Activated naive CD8-positive, alpha-beta T cell treated with anti-CD3 and anti-CD28 coated beads, Interleukin-2, amount 10 ng/mL, durations not matched to agents 7 days and 5 days (primary cell): ENCODE data around the gene LAMA3. TPM values are rescaled to one million over a fixed set of nuclear protein-coding genes. Genes with fewer than 3 reads are reported as not detected.
"Not testable (repeated sequence)": the region's sequence is repeated elsewhere in the genome, so short reads cannot be mapped to it uniquely, and the experiment has no call there.

Source experiments
- ATAC-seq: fragments of 150-1000 bp; cut with Tn5 transposase; one replicate; pipeline ENCODE4 v1.10.0; 2021; ENCODE audit warnings: low read depth, moderate library complexity
- POLR2A ChIA-PET: fragments of 350-600 bp; sonication (Branson Sonifier 250); formaldehyde crosslinking; loops from one replicate; lab custom pipeline; 2021; ENCODE audit warnings: antibody characterized with exemption; lab: Charles Lee
- DNase-seq: peaks from one replicate; pipeline ENCODE4 v3.0.0; 2021
- H3K27ac Mint-ChIP-seq: one replicate; pipeline ENCODE4 v1.8.0; 2022; ENCODE audit warnings: mild to moderate bottlenecking, mixed read lengths
- H3K27me3 Mint-ChIP-seq: one replicate; pipeline ENCODE4 v1.8.0; 2022; ENCODE audit warnings: mild to moderate bottlenecking, moderate library complexity, mixed read lengths
- H3K36me3 Mint-ChIP-seq: one replicate; pipeline ENCODE4 v1.8.0; 2021; ENCODE audit warnings: mild to moderate bottlenecking, mixed read lengths
- H3K4me1 Mint-ChIP-seq: one replicate; pipeline ENCODE4 v1.8.0; 2021; ENCODE audit warnings: mixed read lengths
- H3K4me3 Mint-ChIP-seq: one replicate; pipeline ENCODE4 v1.8.0; 2022; ENCODE audit warnings: mild to moderate bottlenecking, moderate library complexity, mixed read lengths
- H3K9me3 Mint-ChIP-seq: one replicate; pipeline ENCODE4 v1.8.0; 2021; ENCODE audit warnings: mixed read lengths
- total RNA-seq, 2 experiments: library from RNA; stranded (reverse); gene quantifications; one replicate each; pipeline ENCODE4 v1.2.3, GENCODE V29; 2021

LAMA3 gene
- total RNA-seq, 2 experiments from 2014 or later, result 0.14 to 0.19 TPM

DNA sequence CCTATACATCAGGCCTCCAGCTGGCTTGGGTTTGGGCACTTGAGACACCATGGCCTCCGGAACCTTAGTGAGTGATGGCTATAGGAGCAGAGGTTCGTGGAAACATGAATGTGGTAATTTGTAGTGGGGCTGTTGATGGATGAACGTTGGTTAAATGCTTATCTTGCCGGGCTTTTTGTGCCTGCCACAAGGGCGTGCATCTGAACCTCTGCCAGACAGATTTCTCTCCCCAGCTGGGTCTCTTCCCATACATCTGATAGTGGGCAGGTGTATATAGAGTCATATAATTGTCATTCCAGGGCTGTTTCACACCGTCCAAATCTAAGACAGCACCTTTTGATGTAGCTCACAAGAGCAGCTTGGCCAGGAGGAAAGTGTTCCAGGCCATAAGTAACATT lies 14.7 kb downstream of the LAMA3 start:
- ATAC-seq (no peak), DNase-seq (no peak)
- Mint-ChIP-seq H3K27me3 (peaks cover 56% of the 10 kb centered on the region), H3K27ac (no peak overlapping the region), H3K36me3 (peaks cover 8% of the 10 kb centered on the region), H3K9me3 (peaks cover 8% of the 10 kb centered on the region), H3K4me1 (peaks cover 4% of the 10 kb centered on the region), H3K4me3 (no peak overlapping the region)
- POLR2A ChIA-PET, result no interaction called here

DNA sequence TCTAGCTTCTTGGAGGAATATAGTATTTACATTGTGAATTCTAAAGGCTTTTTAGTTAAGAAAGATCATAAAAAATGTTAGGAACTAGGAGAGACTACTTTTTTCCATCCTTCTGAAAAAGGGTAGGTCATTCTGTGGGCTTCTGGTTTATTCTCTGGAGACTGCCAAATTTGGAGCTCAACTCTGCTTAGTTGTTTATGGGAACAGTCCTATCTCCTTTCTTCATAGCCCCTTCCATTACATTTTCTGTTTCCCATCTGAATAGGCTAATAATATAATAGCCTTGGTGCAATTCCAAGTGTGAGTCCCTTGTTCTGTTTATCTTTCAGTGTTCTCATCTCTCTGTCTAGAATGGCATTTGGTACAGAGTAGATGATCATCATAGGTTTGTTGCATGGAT lies 15.6 kb downstream of the LAMA3 start:
- Mint-ChIP-seq H3K27me3 (peaks cover 61% of the 10 kb centered on the region), H3K4me1 (peaks cover 1% of the 10 kb centered on the region), H3K36me3 (peaks cover 9% of the 10 kb centered on the region), H3K4me3 (no peak overlapping the region), H3K27ac (no peak overlapping the region), H3K9me3 (peaks cover 11% of the 10 kb centered on the region)
- POLR2A ChIA-PET, result no interaction called here
- DNase-seq (no peak), ATAC-seq (no peak)

- peaks cover 3% of the 10 kb centered on the region for H3K4me1 Mint-ChIP-seq
- POLR2A ChIA-PET, result no interaction called here
Observed at GRCh38 chr18:23706971-23707640, 17.9 kb downstream of the LAMA3 start.

DNA sequence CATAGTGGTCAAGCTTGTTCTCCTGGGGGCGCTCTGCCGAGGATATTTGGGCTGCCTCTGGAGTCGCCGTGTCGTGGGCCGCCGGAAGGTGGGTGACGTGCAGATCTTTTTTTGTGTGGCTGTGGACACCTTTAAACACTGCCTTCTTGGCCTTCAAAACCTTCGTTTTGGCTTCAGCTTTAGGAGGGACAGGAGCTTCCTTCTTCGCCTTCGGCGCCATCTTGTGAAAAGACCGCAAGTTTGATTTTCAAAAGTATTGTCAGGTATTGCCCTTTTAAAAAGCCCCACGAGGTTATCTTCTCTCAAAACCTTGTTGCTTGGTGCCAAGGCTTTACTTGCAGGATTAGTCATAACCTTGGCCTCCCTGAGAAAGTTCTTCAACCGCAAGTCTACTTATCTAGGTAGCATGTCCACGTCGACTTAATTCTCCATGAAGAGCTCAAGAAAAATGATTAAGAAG lies 20.8 kb downstream of the LAMA3 start:
- H3K36me3 Mint-ChIP-seq, result peaks cover 9% of the 10 kb centered on the region
- peaks cover 12% of the 10 kb centered on the region for H3K9me3 Mint-ChIP-seq
- H3K27me3 Mint-ChIP-seq, result peaks cover 33% of the 10 kb centered on the region
- DNase-seq (no peak), ATAC-seq (no peak)
- H3K4me1 Mint-ChIP-seq, result peaks cover 16% of the 10 kb centered on the region
- H3K27ac Mint-ChIP-seq, result no peak overlapping the region
- no peak overlapping the region for H3K4me3 Mint-ChIP-seq
- POLR2A ChIA-PET, result interaction anchor here (0.6 kb wide), 1 partner anchor 278 kb away, joined by 9 read pairs; no protein-coding TSS in a partner anchor

More at GRCh38 chr18:23706971-23707640, 17.9 kb downstream of the LAMA3 start:
- H3K36me3 Mint-ChIP-seq, result peaks cover 9% of the 10 kb centered on the region
- no peak overlapping the region for H3K27ac Mint-ChIP-seq
- H3K9me3 Mint-ChIP-seq, result peaks cover 12% of the 10 kb centered on the region
- H3K27me3 Mint-ChIP-seq, result peaks cover 47% of the 10 kb centered on the region
- ATAC-seq, result no peak
- no peak for DNase-seq
- no peak overlapping the region for H3K4me3 Mint-ChIP-seq

- ATAC-seq, result no peak
- Mint-ChIP-seq H3K27me3 (peaks cover 28% of the 10 kb centered on the region), H3K27ac (no peak overlapping the region), H3K4me1 (peaks cover 16% of the 10 kb centered on the region), H3K4me3 (no peak overlapping the region), H3K36me3 (peaks cover 9% of the 10 kb centered on the region), H3K9me3 (peaks cover 12% of the 10 kb centered on the region)
- POLR2A ChIA-PET, result interaction anchor here (0.6 kb wide), 1 partner anchor 279 kb away, joined by 9 read pairs; no protein-coding TSS in a partner anchor
- DNase-seq, result no peak
Observed at GRCh38 chr18:23710946-23711345, 21.7 kb downstream of the LAMA3 start.

- H3K9me3 Mint-ChIP-seq, result peaks cover 12% of the 10 kb centered on the region
- no peak for DNase-seq
- no peak for ATAC-seq
- H3K4me1 Mint-ChIP-seq, result peaks cover 16% of the 10 kb centered on the region
- H3K27ac Mint-ChIP-seq, result no peak overlapping the region
- peaks cover 27% of the 10 kb centered on the region for H3K27me3 Mint-ChIP-seq
- POLR2A ChIA-PET, result no interaction called here
- H3K36me3 Mint-ChIP-seq, result peaks cover 9% of the 10 kb centered on the region
- no peak overlapping the region for H3K4me3 Mint-ChIP-seq
Observed at GRCh38 chr18:23711426-23711825, 22.2 kb downstream of the LAMA3 start.

- DNase-seq (peak; percentile 59), ATAC-seq (peak; percentile 97)
- POLR2A ChIA-PET, result interaction anchor here (0.7 kb wide), 1 partner anchor 116 kb away, joined by 3 read pairs; no protein-coding TSS in a partner anchor
- peak overlapping the region; percentile 37 for H3K4me3 Mint-ChIP-seq
- H3K36me3 Mint-ChIP-seq, result peaks cover 5% of the 10 kb centered on the region
- H3K4me1 Mint-ChIP-seq, result peaks cover 16% of the 10 kb centered on the region
- peaks cover 19% of the 10 kb centered on the region for H3K27me3 Mint-ChIP-seq
- peak overlapping the region; percentile 30 for H3K27ac Mint-ChIP-seq
- peaks cover 8% of the 10 kb centered on the region for H3K9me3 Mint-ChIP-seq
Observed at GRCh38 chr18:23712445-23712844, 23.2 kb downstream of the LAMA3 start.

GRCh38 chr18:23714576-23714975 lies 25.3 kb downstream of the LAMA3 start:
- ATAC-seq (no peak), DNase-seq (no peak)
- H3K27me3 Mint-ChIP-seq, result peaks cover 16% of the 10 kb centered on the region
- H3K9me3 Mint-ChIP-seq, result peaks cover 3% of the 10 kb centered on the region
- no peak overlapping the region for H3K27ac Mint-ChIP-seq
- no peak overlapping the region for H3K4me3 Mint-ChIP-seq
- H3K36me3 Mint-ChIP-seq, result peaks cover 1% of the 10 kb centered on the region
- H3K4me1 Mint-ChIP-seq, result peaks cover 16% of the 10 kb centered on the region
- POLR2A ChIA-PET, result no interaction called here

DNA sequence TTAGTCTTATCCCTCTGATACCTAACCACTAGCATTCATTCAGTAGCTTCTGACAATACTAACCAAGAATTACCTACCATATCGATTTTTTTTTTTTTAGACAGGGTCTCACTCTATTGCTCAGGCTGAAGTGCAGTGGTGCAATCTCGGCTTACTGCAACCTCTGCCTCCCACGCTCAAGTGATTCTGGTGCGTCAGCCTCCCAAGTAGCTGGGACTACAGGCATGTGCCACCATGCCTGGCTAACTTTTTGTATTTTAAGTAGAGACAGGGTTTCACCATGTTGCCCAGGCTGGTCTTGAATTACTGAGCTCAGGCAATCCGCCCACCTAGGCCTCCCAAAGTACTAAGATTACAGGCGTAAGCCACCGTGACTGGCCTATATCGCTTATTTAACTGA lies 26.8 kb downstream of the LAMA3 start:
- H3K27ac Mint-ChIP-seq, ATAC-seq, H3K9me3 Mint-ChIP-seq, POLR2A ChIA-PET, H3K36me3 Mint-ChIP-seq, DNase-seq, H3K4me3 Mint-ChIP-seq: not testable (repeated sequence)
- Mint-ChIP-seq H3K4me1 (peaks cover 16% of the 10 kb centered on the region), H3K27me3 (peaks cover 20% of the 10 kb centered on the region)

DNA sequence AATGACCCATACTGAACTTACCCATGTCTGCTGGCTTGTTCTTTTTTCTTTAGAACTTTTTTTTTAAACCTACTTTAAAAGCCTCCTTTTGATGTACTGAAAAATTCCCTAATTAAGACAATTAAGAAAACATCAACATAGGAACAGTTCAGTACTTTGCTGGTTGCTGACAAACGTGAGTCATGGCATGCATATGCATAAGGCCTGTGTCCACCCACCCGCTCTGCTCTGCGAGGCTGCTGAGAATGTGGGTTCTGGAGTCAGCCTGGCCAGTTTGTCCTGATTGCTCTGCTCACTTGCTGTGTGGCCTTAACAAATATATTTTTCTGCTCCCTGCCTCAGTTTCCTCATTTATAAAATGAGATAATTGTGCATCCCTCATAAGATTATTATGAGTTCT lies 27.3 kb downstream of the LAMA3 start:
- POLR2A ChIA-PET, result no interaction called here

GRCh38 chr18:23716966-23717365 lies 27.7 kb downstream of the LAMA3 start:
- DNase-seq (no peak), ATAC-seq (no peak)
- no peaks in the 10 kb centered on the region for H3K36me3 Mint-ChIP-seq
- peaks cover 23% of the 10 kb centered on the region for H3K27me3 Mint-ChIP-seq
- no peak overlapping the region for H3K4me3 Mint-ChIP-seq
- H3K27ac Mint-ChIP-seq, result no peak overlapping the region
- no peaks in the 10 kb centered on the region for H3K9me3 Mint-ChIP-seq
- POLR2A ChIA-PET, result no interaction called here
- peaks cover 13% of the 10 kb centered on the region for H3K4me1 Mint-ChIP-seq

More for the DNA sequence above, 27.3 kb downstream of the LAMA3 start:
- Mint-ChIP-seq H3K4me1 (peaks cover 16% of the 10 kb centered on the region), H3K27me3 (peaks cover 20% of the 10 kb centered on the region), H3K27ac (no peak overlapping the region), H3K9me3 (no peaks in the 10 kb centered on the region), H3K36me3 (no peaks in the 10 kb centered on the region), H3K4me3 (no peak overlapping the region)
- DNase-seq (no peak), ATAC-seq (no peak)

GRCh38 chr18:23718243-23718720 lies 29.0 kb downstream of the LAMA3 start:
- H3K9me3 Mint-ChIP-seq, result no peaks in the 10 kb centered on the region
- H3K36me3 Mint-ChIP-seq, result no peaks in the 10 kb centered on the region
- ATAC-seq, result no peak
- no peak overlapping the region for H3K4me3 Mint-ChIP-seq
- H3K4me1 Mint-ChIP-seq, result peaks cover 2% of the 10 kb centered on the region
- no peak overlapping the region for H3K27ac Mint-ChIP-seq
- POLR2A ChIA-PET, result no interaction called here
- H3K27me3 Mint-ChIP-seq, result peaks cover 32% of the 10 kb centered on the region
- DNase-seq, result no peak

GRCh38 chr18:23718731-23719130 lies 29.5 kb downstream of the LAMA3 start:
- Mint-ChIP-seq H3K4me3 (no peak overlapping the region), H3K9me3 (no peaks in the 10 kb centered on the region), H3K4me1 (no peaks in the 10 kb centered on the region), H3K27me3 (peaks cover 30% of the 10 kb centered on the region), H3K27ac (no peak overlapping the region), H3K36me3 (no peaks in the 10 kb centered on the region)
- POLR2A ChIA-PET, result no interaction called here
- ATAC-seq, result no peak
- DNase-seq, result no peak

DNA sequence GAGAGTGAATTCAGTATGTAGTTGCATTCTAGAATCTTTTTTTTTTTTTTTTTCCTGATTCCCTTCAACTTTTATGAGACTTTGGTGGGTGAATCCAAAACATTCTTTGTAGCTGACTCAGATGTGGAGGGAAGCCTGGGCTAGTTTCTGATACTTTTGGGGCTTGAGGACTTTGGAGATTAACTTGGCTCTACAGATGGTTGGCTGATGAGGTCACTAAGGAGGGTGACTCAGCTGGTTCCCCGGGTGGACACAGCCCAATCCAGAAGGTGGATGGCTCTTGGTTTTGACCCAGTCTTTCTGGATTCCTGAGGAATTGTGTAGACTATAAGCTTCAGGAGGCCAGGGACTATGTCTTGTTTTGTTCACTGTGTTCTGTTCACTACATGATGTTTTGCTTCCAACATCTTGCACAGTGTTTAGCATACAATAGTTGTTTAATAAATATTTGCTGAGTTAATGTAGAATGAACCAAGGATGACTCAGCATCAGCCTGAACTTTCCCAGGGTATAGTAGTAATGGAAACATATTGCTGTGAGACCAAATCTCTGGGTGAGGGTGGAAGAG lies 30.5 kb downstream of the LAMA3 start:
- ATAC-seq (no peak), DNase-seq (no peak)
- H3K4me3 Mint-ChIP-seq, result no peak overlapping the region
- H3K4me1 Mint-ChIP-seq, result no peaks in the 10 kb centered on the region
- H3K27me3 Mint-ChIP-seq, result peaks cover 34% of the 10 kb centered on the region
- POLR2A ChIA-PET, result no interaction called here
- no peak overlapping the region for H3K27ac Mint-ChIP-seq
- H3K36me3 Mint-ChIP-seq, result no peaks in the 10 kb centered on the region
- no peaks in the 10 kb centered on the region for H3K9me3 Mint-ChIP-seq
